GM12872 (cell line): ENCODE data around the gene APOL2.

Source experiments
- CTCF ChIP-seq: IDR thresholded peaks from 3 replicates; pipeline ENCODE4 v1.5.1; 2011; ENCODE audit warnings: low read depth, mild to moderate bottlenecking, low read length, moderate library complexity; ENCODE audit not compliant: insufficient read depth

The APOL2 gene

GRCh38 chr22:36208914-36209313 is 30.4 kb downstream of the APOL2 start:
- TF ChIP-seq CTCF = no peak

- TF ChIP-seq CTCF = no peak
Measured at GRCh38 chr22:36208162-36208765, 31.1 kb downstream of the APOL2 start.

GRCh38 chr22:36206255-36206654 is 33.1 kb downstream of the APOL2 start:
- TF ChIP-seq CTCF = no peak

GRCh38 chr22:36204632-36205015 is 34.7 kb downstream of the APOL2 start:
- no peak for TF ChIP-seq CTCF

- no peak for TF ChIP-seq CTCF
Measured at GRCh38 chr22:36204001-36204631, 35.2 kb downstream of the APOL2 start.

- TF ChIP-seq CTCF = no peak
Measured at GRCh38 chr22:36201630-36202319, 37.6 kb downstream of the APOL2 start, which contains the start of gene APOL4. Gene APOL4, minus strand, starts transcription at chr22:36201809. Its CDS starts 75 bp downstream, at chr22:36201734.

GRCh38 chr22:36199001-36199551 is 40.3 kb downstream of the APOL2 start:
- TF ChIP-seq CTCF = no peak
